ENCODE measurements around the gene CRLF2. TPM values are rescaled to one million over a fixed set of nuclear protein-coding genes. Genes with fewer than 3 reads are reported as not detected.
"Not testable (repeated sequence)": the region's sequence is repeated elsewhere in the genome, so short reads cannot be mapped to it uniquely, and the experiment has no call there.

The CRLF2 gene
- total RNA-seq, 1 experiment from 2014 or later, result not detected

DNA sequence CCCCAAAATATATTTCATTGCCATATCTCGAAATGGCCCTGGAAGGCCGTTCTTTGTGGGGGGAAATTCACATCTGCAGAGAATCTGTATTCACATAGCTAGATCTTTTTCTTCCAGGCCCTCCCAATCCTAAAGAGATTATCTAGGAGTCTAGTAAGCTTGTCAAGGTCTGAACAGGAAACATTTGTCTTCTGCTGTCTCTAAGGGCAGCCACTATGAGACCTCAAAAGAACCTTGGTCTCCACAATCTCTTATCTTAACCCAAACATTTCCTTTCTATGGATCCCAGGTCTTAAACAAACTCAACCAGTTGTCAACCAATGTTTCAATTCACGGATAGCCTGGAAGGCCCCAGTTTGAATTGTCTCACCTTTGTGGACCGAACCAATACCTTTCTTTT is 45.0 kb downstream of the CRLF2 start:
- Histone ChIP-seq H3K4me3 (ENCODE audit: insufficient read depth, low read depth, low read length) (no peak overlapping the region), H3K27me3 (ENCODE audit: control insufficient read depth, insufficient read depth, low read length) (no peaks in the 10 kb centered on the region), H3K36me3 (replicated peaks; ENCODE audit: control insufficient read depth, insufficient read depth, low read length) (no peaks in the 10 kb centered on the region)
- DNase-seq, result no peak

DNA sequence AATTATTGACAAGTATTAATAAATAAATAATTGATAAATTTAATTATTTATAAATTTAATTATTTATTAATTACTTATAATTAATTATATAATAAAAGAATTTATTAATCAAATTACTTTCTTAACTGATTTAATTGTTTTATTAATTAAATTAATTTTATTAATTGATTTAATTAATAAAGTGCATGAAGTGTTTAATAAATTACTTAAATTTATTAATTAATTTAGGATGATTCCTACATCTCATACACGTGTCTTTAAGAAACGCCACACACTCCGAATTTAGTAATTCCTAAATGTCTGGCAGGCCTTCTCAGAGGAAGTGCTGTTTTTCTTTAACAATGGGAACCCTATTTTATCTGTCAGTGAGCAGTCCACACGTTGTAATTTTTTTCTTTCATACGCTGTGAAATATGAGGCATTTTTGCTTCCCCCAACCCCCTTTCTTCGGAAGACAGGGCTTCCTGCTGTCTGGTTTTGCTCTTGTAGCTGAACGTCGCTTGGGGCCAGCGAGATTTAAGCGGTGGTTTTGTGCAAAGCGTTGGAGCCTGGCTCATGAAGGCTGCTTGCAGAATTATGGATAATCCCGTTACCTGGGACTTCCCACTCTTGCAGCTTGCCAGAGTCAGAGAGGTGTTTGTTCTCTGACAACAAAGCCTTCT is 46.8 kb downstream of the CRLF2 start:
- DNase-seq, result no peak
- Histone ChIP-seq H3K4me3 (ENCODE audit: insufficient read depth, low read depth, low read length) (no peak overlapping the region), H3K27me3 (ENCODE audit: control insufficient read depth, insufficient read depth, low read length) (no peaks in the 10 kb centered on the region), H3K36me3 (replicated peaks; ENCODE audit: control insufficient read depth, insufficient read depth, low read length) (no peaks in the 10 kb centered on the region)

- DNase-seq, result no peak
- Histone ChIP-seq H3K36me3 (replicated peaks; ENCODE audit: control insufficient read depth, insufficient read depth, low read length) (no peaks in the 10 kb centered on the region), H3K4me3 (ENCODE audit: insufficient read depth, low read depth, low read length) (no peak overlapping the region), H3K27me3 (ENCODE audit: control insufficient read depth, insufficient read depth, low read length) (no peaks in the 10 kb centered on the region)
These were observed 47.8 kb downstream of the CRLF2 start for GRCh38 chrX:1164322-1165288.

GRCh38 chrX:1163231-1163630 is 49.2 kb downstream of the CRLF2 start:
- DNase-seq, result no peak

DNA sequence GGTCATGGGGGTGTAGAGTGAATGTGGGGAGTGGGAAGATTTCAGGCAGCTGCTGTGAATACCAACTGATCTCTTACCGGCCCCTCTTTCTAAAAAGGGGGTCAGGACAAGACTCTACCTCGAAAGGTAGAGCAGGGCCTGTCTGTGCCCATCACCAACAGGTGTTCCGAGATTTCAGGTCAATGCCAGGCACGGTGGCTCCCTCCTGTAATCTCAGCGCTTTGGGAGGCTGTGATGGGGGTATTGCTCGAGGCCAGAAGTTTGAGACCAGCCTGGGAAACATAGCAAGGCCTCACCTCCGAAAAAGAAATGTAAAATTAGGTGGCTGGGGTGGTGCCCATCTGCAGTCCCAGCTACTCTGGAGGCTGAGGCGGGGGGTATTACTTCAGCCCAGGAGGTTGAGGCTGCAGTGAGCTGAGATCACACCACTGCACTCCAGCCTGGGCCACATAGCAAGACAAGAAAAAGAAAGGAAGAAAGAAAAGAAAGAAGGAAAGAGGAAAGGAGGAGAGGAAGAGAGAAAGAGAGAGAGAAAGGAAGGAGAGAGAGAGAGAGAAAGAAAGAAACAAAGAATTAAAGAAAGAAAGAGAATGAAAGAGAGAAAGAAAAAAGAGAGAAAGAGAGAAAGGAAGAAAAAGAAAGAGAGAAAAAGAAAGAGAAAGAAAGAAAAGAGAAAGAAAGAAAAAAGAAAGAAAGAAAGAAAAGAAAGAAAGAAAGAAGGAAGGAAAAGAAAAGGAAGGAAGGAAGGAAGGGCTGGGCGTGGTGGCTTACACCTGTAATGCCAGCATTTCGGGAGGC is 50.1 kb downstream of the CRLF2 start:
- Histone ChIP-seq H3K4me3 (ENCODE audit: insufficient read depth, low read depth, low read length) (no peak overlapping the region), H3K27me3 (ENCODE audit: control insufficient read depth, insufficient read depth, low read length) (no peaks in the 10 kb centered on the region), H3K36me3 (replicated peaks; ENCODE audit: control insufficient read depth, insufficient read depth, low read length) (no peaks in the 10 kb centered on the region)
- no peak for DNase-seq

More at GRCh38 chrX:1163231-1163630, 49.2 kb downstream of the CRLF2 start:
- H3K4me3 ChIP-seq (ENCODE audit: insufficient read depth, low read depth, low read length), result no peak overlapping the region
- H3K36me3 ChIP-seq (replicated peaks; ENCODE audit: control insufficient read depth, insufficient read depth, low read length), result no peaks in the 10 kb centered on the region
- no peaks in the 10 kb centered on the region for H3K27me3 ChIP-seq (ENCODE audit: control insufficient read depth, insufficient read depth, low read length)

DNA sequence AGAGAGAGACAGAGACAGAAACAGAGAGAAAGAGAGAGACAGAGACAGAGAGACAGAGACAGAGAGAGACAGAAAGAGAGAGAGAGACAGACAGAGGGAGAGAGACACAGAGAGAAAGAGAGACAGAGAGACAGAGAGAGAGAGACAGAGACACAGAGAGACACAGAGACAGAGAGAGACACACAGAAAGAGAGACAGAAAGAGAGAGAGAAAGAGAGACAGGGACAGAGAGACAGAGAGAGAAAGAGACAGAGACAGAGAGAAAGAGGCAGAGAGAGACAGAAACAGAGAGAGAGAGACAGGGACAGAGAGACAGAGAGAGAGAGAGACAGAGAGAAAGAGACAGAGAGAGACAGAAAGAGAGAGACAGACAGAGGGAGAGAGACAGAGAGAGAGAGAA is 52.9 kb downstream of the CRLF2 start:
- Histone ChIP-seq H3K27me3 (ENCODE audit: control insufficient read depth, insufficient read depth, low read length) (no peaks in the 10 kb centered on the region), H3K4me3 (ENCODE audit: insufficient read depth, low read depth, low read length) (no peak overlapping the region), H3K36me3 (replicated peaks; ENCODE audit: control insufficient read depth, insufficient read depth, low read length) (no peaks in the 10 kb centered on the region)
- DNase-seq, result no peak

GRCh38 chrX:1156681-1157455 is 55.6 kb downstream of the CRLF2 start:
- DNase-seq; H3K27me3 ChIP-seq (ENCODE audit: control insufficient read depth, insufficient read depth, low read length); H3K36me3 ChIP-seq (replicated peaks; ENCODE audit: control insufficient read depth, insufficient read depth, low read length): not testable (repeated sequence)

DNA sequence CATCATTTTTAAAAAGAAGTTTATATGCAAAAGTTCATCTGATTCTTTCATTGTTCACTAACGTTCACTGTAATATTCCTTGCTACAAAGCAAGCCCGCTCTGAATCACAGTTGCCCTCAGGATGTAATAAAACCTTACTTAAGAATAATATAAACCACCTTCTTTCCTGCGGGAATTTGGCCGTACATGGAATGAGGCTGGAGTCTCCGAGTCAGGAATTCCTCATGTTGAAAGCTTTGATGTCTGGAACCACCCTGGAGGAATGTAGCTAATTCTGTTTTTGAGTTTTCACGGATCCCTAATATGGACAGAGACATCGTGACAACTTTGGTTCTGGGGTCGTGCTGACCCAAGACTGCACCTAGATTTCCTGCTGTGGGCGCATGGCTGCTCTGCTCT is 58.5 kb downstream of the CRLF2 start:
- no peak overlapping the region for H3K4me3 ChIP-seq (ENCODE audit: insufficient read depth, low read depth, low read length)
- H3K36me3 ChIP-seq (replicated peaks; ENCODE audit: control insufficient read depth, insufficient read depth, low read length), result no peaks in the 10 kb centered on the region
- H3K27me3 ChIP-seq (ENCODE audit: control insufficient read depth, insufficient read depth, low read length), result no peaks in the 10 kb centered on the region
- peak; percentile 17 for DNase-seq

More at GRCh38 chrX:1156681-1157455, 55.6 kb downstream of the CRLF2 start:
- H3K4me3 ChIP-seq (ENCODE audit: insufficient read depth, low read depth, low read length), result not testable (repeated sequence)

DNA sequence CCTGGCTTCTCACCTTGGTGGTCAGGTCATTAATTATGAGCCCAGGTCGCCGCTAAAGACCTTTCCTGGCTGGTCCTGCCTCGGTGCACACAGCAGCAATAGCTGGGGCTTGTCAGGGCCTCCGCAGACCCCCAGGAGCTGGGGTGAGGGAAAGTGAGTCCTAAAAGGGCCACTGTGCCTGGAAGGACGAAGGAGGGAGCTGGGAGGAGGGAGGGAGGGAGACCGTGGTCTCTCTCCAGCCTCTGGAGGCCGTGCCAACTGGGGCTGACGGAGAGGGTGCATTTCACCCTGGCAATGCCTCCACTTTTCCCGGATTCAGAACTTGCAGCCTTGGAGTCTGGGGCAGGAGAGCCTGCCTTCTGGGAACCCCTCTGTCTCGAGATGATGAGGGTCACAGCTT is 60.4 kb downstream of the CRLF2 start:
- Histone ChIP-seq H3K4me3 (ENCODE audit: insufficient read depth, low read depth, low read length) (no peak overlapping the region), H3K27me3 (ENCODE audit: control insufficient read depth, insufficient read depth, low read length) (no peaks in the 10 kb centered on the region), H3K36me3 (replicated peaks; ENCODE audit: control insufficient read depth, insufficient read depth, low read length) (no peaks in the 10 kb centered on the region)
- DNase-seq, result peak; percentile 11

DNA sequence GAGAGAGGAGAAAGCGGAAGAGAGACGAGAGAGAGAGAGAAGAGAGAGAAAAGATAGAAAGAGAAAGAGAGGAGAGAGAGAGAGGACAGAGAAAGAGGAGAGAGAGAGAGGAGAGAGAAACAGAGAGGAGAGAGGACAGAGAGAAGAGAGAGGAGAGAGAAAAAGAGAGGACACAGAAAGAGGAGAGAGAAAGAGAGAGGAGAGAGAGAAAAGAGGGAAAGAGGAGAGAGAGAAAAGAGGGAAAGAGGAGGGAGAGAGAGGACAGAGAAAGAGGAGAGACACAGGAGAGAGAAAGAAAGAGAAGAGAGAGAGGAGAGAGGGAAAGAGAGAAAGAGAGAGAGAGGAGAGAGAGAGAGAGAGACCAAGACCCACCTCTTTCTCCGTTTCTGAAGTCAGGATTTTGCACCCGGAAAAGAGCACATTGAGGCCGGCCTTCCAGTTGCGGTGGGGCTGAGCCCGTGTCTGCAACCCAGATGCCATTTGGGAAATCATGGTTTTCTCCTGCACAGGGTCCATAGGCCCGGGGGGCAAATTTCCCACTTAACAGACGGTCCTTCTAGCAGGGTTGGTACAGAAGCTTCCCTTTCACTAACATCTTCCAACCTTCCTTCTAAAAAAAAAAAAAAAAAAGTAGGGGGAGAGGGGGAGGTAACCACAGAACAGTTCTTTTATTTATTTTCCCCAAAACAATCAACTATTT is 60.9 kb downstream of the CRLF2 start:
- Histone ChIP-seq H3K36me3 (replicated peaks; ENCODE audit: control insufficient read depth, insufficient read depth, low read length) (no peaks in the 10 kb centered on the region), H3K27me3 (ENCODE audit: control insufficient read depth, insufficient read depth, low read length) (no peaks in the 10 kb centered on the region), H3K4me3 (ENCODE audit: insufficient read depth, low read depth, low read length) (no peak overlapping the region)
- DNase-seq, result no peak

DNA sequence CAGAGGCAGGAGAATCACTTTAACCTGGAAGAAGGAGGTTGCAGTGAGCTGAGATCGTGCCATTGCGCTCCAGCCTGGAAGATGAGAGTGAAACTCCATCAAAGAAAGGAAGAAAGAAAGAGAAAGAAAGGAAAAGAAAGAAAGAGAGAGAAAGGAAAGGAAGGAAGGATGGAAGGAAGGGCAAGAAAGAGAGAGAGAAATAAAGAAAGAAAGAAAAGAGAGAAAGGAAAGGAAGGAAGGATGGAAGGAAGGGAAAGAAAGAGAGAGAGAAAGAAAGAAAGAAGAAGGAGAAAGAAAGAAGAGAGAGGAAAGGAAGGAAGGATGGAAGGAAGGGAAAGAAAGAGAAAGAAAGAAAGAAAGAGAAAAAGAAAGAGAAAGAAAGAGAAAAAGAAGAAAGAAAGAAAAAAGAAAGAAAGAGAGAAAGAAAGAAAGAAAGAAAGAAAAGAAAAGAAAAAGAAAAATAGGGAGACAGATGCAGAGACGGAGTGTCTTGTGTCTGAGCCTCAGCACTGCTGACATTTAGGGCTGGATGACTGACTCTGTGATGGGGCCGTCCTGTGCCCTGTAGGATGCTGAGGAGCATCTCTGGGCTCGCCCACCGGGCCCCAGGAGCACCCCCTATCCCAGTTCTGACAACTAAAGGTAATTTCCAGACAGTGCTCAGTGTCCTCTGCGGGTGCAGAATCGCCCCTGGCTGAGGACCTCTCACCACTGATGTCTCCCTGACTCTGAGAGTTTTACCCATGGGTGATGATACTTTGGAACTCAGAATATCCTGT is 61.7 kb downstream of the CRLF2 start:
- Histone ChIP-seq H3K4me3 (ENCODE audit: insufficient read depth, low read depth, low read length) (no peak overlapping the region), H3K36me3 (replicated peaks; ENCODE audit: control insufficient read depth, insufficient read depth, low read length) (no peaks in the 10 kb centered on the region), H3K27me3 (ENCODE audit: control insufficient read depth, insufficient read depth, low read length) (no peaks in the 10 kb centered on the region)
- DNase-seq, result no peak

GRCh38 chrX:1147611-1148515 is 64.6 kb downstream of the CRLF2 start:
- H3K36me3 ChIP-seq (replicated peaks; ENCODE audit: control insufficient read depth, insufficient read depth, low read length), result no peaks in the 10 kb centered on the region
- peak; percentile 24 for DNase-seq
- no peaks in the 10 kb centered on the region for H3K27me3 ChIP-seq (ENCODE audit: control insufficient read depth, insufficient read depth, low read length)
- H3K4me3 ChIP-seq (ENCODE audit: insufficient read depth, low read depth, low read length), result no peak overlapping the region
